GM21367 (cell line): Measurements from ENCODE around the gene VSTM2B.

Experiments used
- ATAC-seq: cut with Tn5 transposase; IDR thresholded peaks from one replicate; pipeline ENCODE4 v1.9.1; 2021; ENCODE audit not compliant: unreplicated experiment

The VSTM2B gene

DNA sequence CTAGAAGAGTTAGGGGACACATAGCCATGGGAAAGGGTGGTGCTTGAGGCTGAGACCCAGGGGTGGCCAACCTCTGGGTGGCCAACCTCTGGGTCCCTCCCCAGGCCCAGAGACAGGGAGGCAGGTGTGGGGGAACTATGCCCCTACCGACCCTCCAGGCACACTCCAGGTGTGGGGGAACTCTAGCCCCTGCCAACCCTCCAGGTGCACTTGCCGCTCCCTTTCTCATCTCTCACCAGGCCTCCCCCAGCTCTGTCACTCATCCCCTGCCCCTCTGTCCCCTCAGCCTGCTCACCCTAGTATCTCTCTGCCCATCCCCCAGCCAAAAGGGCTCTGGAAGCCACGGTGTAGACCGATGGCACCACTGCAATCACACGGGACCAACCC lies 10.6 kb upstream of the VSTM2B start:
- ATAC-seq: no peak

DNA sequence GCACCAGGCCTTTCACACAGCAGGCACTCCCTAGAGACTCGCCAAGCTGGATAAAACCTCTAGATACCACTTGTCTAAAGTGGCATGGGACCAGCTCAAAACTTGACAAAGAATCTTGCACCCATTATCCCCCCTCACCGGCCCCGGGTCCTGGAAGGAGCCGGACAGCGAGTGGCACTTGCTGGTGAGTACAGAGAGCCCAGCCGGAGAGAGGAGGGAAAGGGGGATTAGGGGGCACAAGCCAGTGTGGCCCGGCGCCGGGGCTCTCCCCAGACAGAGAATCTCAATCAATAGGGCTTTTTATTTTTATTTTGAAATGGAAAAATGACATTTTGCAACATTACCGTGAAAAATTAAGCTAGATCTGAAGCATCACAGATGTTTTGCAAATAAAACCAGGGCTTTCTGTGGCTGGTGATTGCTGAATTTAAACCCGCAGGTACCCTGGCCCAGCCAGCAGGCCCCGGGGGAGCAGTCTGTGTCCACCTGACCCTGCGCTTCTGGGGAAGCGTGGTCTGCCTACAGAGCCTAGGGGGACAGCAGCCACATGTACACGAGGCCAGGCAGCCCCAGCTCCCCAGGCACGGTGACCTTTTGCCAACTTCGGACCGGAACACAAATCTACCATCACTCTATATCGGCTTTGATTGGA lies 10.0 kb upstream of the VSTM2B start:
- no peak for ATAC-seq

DNA sequence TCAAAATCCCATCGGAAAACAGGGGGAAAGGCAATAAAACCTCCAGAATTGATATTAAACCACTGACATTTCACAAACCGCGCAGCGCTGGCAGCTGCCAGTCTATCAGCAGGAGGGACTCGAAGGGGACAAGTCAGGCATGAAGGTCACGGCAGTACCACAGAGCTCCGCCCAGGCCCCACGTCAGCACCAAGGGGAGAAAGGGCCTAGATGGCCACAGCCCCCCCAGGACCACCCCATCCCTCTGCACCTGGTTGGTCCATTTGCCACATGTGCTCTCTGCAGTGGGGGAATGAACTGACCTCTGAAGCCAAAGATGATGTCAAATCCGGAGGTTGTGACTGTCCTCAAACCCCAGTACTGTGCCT lies 9.5 kb upstream of the VSTM2B start:
- ATAC-seq: no peak

DNA sequence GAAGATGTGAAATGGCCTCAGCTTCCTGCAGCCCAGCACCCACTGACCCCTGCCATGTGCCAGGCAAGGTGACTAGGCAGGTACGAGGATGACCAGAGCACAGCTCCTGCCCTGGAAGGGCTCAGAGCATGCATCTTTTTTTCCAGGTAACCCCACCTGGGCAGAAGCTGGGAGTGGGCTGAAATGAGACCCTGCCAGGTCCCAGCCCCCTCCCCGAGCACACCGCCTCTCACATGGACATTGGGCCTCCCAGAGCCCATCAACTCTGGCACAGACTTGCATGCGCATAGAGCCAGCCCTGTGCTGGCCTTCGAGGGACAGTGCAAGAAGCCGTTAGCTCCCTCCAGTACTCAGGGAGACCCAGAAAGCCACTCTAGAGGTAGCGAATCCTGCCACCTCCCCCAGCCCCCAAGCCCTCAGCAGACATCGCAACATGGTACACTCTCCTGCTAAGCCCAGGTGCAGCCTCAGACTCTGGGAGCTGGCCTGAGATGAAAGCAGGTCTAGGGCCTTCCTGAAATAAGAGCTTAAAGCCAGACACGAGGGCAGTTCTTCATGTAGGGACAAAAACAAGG lies 8.9 kb upstream of the VSTM2B start:
- no peak for ATAC-seq

DNA sequence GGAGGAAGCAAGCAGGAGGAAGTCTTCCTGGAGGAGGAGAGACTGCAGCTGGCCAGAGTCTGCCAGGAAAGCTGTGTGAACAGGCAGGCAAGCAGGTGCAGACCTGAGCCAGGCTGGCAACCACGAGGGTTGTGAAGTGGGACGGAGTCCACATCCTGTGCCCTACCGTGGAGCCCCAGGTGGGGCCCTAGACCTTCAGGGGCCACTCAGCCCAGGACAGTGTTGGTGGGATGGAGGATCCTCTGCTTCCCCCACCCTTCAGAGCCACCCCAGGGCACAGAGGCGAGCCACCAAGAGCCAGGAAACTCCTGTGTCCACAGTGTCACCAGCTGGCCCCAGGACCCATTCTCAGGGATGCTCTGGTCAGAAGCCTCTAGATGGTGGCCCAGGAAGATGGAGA lies 8.4 kb upstream of the VSTM2B start:
- no peak for ATAC-seq

DNA sequence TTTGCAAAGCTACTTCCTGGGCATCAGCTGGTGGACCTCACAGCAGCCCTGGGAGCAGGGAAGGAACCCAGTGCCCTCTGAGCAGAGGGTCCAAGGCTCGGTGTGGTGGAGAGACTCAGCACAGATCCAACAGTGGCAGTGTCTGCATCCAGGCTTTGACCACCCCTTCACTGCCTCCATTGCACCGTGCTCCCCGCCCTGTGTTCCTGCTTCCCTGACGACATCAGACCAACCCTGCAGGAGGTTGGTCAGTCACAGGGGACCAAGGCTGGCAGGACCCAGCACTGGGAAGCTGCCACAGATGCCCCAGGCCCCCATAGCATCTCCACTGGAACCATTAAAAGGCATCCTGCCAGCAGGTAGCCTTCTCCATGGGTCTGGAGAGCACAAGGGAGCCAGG lies 7.8 kb upstream of the VSTM2B start:
- ATAC-seq: no peak

DNA sequence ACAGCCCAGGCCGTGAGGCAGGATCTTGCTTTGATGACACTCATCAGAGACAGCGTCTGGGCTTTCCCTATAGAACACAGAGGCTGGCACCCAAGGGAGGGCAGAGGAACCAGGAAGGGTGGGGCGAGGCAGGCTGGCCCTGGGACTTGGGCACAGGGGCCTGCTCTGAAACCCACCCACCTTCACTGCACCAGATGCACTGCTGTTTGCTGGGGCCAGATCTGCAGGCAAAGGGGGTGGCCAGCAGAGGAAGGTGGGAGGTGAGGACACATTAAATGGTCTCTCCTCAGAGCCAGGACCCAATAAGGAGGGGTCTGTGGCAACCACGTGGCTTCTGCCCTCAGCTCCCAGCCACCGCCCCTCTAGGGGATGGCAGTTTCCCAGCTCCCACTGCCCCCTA lies 6.6 kb upstream of the VSTM2B start:
- no peak for ATAC-seq

DNA sequence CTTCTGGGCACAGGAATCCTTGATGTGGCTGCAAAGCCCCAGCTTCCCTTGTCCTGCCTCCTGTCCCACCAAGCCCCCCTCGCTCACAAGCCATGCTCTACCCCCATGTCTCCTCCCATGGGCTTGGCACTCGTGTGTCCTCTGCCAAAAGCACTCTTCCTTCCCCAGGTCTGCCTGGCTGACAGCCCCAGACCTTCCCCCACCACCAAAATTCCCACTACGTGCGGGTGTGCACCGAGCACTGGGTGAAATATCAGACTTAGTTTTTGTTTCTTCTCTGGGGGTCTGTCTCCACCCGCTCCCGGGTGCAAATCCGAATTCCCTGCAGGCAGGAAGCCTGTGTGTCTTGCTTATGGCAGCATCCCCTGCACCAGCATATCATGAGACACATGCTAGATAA lies 5.9 kb upstream of the VSTM2B start:
- ATAC-seq: no peak

DNA sequence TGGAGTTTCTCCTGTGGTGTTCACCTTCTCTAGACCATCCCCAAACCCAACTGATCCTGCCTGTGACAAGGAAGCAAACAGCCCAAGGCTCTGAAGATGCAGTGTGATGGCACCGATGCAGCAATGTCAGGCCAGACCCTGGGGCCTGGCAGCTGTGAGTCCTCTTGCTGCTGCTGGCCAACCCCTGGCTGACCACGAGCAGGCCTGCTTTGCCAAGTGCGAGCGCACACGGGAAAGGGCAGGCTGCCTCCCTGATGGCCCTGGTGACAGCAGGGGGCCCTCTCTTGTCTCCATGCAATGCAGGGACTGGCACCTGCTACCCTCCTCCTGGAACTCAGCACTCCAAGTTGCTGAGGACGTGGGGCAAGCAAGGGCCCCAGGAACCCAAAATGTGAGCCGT lies 5.4 kb upstream of the VSTM2B start:
- ATAC-seq: no peak

DNA sequence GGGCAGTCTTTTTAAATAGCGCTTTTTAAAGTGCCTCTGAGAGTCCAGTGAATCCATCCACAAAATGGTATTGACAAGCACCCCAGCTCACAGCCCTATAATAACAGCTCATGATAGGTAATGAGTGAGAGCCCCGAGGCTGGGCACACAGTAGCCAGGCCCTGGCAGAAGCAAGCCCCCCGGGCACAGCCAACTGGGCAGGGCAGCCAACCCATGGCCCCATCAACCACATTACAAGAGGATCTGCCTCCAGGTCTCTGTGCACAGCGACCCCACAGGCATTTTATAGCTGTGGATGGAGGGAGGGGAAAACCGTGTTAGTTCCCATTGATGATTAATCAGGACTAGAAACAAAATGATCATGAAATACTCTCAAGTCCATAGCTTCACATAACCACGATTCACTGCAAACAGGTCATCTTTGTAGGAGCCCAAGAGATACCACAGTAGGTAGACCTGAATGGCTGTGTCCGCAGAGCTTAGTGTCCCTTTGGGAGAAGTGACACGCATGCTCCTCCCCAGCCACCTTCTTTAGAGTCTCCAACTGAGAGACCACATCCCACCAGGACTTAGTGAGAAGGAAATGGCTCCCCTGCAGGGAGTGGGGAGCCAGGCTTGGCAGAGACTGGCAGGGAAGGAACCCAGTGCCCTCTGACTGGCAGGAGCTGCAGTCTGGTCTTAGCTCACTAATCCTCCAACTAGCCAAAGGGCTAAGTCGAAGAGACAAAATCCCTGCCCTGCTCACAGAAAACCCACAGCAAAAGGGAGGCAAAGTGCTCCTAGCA lies 4.3 kb upstream of the VSTM2B start:
- ATAC-seq: no peak

DNA sequence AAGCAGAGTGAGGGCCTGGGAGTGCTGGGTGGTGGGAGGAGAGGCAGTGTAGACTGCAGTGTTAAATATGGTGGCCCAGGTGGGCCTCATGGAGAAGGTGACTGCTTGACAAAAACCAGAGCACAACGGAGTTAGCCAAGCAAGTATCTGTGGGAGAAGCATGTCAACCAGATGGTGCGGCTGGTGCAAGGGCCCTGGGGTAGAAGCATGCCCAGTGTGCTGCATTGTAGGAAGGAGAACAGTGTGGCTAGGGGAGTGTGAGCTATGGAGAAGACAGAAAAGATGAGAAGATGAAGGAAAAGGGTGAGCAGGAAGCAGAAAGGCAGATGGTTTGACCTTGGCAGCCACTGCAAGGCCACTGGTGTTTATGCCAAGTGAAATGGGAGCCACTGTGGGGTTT lies 2.2 kb upstream of the VSTM2B start:
- no peak for ATAC-seq

DNA sequence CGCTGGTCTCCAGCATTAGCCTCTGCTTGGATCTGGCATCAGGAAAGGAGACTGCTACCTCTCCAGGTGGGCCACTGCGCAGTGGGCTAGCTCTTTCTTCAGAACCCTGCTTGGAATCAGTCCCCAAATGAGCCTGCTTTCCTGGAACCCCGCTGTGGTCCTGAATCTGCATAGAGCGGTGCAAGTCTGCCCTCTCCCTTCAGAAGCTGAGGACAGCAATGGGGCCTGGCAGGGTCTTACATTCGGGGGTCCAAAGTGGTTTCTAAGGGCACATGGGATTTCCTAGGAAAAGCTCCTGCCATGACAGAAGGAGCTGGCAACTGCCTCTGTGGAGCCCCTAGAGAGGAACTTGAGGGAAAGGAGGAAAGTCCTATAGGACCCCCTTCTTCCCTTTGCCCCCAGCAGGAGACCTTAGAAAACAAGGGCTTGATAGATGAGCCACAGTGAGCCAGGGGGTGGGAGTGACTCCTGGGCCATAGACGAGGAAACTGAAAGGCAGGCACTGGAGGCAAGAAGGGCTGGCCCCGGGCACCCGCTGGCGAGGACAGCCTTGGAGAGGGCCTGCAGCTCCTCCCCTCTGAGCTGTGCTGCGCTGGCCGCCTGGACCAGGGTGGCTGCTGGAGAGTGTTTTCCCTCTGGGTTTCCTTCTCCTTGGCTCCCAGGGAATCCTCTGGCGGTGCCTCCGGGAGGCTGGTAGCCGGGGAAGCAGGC lies 1.4 kb upstream of the VSTM2B start:
- ATAC-seq: no peak

DNA sequence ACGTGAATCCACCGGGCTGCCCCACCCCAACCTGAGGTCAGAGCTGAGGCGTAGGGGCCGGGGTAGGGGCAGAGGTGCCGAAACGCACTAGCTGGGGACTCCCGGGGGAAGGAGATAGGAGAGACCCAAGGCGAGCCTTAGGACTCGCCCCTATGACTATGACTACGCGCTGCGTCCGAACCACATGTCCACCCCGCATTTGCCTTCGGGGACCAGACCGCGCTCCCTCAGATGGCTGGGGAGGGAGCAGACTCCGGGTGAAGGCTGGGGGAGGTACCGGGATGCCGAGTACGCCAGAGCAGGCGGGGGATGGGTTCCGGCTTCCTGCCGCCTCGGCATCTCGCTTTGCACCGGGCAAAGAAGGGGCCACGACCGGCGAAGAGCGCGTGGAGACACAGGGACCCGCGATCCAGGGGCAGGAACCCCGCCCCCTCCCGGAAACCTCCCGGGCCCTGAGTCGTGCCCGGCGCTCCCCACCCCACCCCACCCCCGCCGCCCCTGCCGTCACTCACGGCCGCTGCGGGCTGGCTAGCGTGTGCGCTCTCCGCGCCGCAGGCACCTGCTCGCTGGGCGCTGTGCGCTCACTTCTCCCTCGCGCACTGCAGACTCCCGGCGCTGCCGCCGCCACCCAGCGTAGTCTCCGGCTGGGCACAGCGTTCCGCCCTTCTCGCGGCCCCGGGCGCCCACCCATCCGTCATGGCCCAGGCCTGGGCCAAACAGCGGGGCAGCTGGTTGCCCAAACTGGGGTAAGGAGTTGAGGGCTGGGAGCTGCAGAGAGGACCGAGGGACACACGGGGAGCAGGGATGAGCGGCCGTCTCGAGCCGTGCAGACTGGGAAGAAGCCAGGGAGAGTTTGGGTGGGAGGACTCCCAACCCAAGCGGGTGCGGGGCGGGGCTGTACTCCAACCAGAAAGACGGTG lies 622 bp upstream of the VSTM2B start:
- ATAC-seq: no peak

DNA sequence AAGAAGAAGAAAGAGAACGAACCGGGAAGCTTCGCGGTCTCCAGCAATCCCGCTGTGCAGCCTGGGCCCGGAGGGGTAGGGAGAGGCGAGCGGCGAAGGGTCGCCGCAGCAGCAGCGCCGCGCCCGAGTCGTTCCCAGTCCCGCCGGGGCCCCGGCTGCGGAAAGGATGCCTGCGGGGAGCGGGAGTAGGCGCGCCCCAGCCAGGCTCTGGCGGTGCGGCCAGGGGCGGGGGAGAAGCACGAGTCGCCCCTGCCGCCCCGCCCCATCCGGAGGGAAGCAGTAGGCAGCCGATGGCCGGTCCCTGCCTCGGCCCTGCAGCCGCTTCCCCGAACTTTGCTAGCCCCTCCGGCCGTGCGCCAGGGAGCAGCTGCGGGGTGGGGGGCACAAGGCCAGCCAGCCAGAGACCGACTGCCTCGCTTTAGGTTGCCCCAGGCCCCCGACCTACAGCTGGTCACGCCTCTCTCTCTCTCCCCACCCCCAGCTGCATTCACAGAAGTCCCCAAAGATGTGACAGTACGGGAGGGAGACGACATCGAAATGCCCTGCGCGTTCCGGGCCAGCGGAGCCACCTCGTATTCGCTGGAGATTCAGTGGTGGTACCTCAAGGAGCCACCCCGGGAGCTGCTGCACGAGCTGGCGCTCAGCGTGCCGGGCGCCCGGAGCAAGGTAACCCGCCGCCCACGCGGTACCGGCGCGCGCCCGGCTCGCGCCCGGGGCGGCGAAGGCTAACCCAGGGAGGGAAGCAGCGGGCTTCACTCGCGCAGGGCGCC lies 1.1 kb downstream of the VSTM2B start:
- ATAC-seq: no peak

DNA sequence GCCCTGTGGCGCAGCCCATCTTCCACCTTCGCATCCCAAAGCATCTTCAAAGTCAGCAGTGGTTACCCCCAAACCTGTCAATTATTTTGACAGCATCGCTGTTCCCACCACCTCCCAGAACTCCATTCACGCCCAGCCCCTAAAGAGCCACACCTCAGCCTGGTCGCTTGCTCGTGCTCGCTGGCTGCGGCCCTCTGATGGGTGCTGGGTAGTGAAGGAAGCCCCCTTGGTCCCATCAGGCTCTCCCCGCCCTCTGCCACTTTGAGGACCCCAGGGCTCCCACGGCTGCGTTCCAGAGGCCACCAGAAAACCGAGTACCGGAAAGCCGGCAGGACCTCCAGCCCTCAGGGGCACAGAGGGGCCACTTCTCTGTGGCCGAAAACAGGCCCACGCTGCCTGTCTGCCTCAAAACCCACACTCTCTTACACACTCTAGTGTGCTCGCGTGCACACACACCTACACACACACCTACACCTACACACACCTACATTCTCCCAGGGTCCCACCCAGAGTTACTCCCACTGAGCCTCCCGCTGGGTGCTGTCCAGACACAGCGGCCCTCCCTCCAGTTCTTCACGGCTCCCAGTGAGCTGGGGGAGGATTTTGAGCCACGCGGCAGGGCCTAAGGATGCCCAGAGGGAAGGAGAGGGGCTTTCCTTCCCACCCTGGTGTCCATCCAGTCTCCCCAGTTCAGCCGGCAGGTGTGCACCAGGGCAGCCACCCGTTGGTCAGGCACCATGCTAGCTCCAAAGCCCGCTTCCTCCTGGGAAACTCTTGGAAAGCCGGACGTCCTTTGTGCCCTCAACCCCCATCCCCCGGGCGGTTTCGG lies 1.9 kb downstream of the VSTM2B start:
- no peak for ATAC-seq

DNA sequence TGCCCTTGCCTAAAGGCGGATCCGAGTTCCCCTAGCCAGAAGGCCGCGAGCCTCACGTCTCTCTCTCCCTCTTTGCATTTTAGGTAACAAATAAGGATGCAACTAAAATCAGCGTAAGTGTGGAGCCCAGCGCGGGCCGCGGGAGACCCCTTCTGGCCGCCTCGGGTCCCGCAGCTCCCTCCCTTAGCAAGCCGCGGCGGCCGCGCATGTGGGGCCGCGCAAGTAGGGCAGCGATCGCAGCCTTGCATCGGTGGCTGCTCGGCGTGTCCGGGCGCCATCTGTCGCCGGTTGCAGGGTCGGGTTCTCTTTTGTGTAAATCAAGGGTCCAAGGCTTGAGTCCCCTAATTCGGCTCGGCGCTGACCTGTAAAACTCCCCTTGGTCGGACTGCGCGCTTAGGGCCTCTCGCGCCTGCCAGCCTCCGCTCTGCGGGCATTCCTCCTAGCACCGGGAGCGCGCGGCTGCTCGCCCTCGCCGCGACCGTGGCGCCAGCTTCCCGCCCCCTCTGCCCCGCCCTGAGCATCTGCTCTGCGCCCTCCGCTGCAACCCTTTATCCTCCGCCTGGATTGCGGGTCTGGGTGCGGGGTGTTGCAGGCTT lies 2.7 kb downstream of the VSTM2B start:
- peak; percentile 66 for ATAC-seq

DNA sequence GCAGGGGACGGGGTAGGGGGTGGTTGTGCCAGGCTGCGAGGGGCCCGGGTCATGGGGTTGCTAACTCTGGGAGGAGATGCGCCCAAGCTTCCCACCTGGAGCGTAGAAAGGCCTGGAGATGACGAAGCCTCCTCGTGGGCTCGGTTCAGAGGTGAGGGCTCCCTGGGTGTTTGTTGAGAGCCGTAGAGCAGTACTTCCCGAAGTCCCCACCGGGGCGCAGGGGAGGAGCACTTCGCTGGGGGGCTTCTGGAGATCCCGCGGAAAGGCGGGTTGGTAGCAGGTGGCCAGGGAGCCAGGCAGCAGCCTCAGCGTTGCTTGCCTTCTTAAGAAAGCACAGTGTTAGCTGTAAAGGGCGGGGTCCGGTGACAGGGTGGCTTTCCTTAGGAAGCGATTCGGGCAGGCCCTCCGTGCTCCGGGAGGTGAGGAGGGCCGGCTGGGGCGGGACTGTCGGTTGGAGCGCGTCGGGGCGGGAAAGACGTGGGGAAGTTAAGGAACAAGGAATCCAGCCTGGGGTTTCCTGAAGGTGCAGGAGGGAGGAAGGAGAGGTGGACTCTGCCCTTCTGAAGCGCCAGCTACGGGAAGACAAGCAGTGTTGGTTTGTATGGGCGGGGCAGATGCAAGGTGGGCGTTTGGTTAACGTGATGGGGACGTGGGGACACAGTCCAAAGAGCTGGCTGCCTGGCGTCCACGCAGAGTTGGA lies 3.3 kb downstream of the VSTM2B start:
- no peak for ATAC-seq
